ENCODE results near the gene TPX2. TPM values are rescaled to one million over a fixed set of nuclear protein-coding genes. Genes with fewer than 3 reads are reported as not detected.

Gene TPX2
- total and polyA plus RNA-seq, 7 experiments from 2014 or later: 0.09 to 84.3 (median 0.30) TPM; not detected in 1

- Histone ChIP-seq H3K27ac (ENCODE audit: low read depth, low read length) (peak overlapping the region; percentile 27), H3K9me3 (ENCODE audit: control insufficient read depth in 2 of 3, low read length in 3 of 3) (no peaks in the 10 kb centered on the region), H3K4me3 (ENCODE audit: low read length) (no peak overlapping the region), H3K36me3 (ENCODE audit: control insufficient read depth in 2 of 3, insufficient read depth in 3 of 3, low read length in 3 of 3) (peaks cover 0 to 33% (median 0%) of the 10 kb centered on the region in 3 experiments), H3K4me1 (ENCODE audit: control insufficient read depth in 2 of 2, insufficient read depth in 2 of 2, low read length in 2 of 2) (peaks cover 20 to 59% of the 10 kb centered on the region in 2 donors), H3K27me3 (ENCODE audit: control insufficient read depth in 2 of 2, insufficient read depth in 2 of 2, low read length in 2 of 2) (no peaks in the 10 kb centered on the region)
- Mint-ChIP-seq H3K9me3 (no peaks in the 10 kb centered on the region), H3K27ac (peak overlapping the region; percentile 2 to 65 (median 41)), H3K4me1 (peaks cover 54 to 92% (median 86%) of the 10 kb centered on the region in 7 donors), H3K4me3 (peak overlapping the region in 1 of 10 donors; percentile 50), H3K27me3 (no peaks in the 10 kb centered on the region), H3K36me3 (peaks cover 12 to 57% (median 27%) of the 10 kb centered on the region in 5 donors)
- DNase-seq: no peak
- POLR2A ChIA-PET: interaction anchor here (1.1 to 1.3 kb wide), 2 partner anchors 9 to 37 kb away, joined by 4 to 5 read pairs; partner anchors contain the start of gene BCL2L1
- CTCF ChIA-PET: interaction anchor here (0.6 kb wide), 1 partner anchor 14 kb away, joined by 3 read pairs; no protein-coding TSS in a partner anchor
- intact Hi-C loops (cut with micrococcal nuclease): loop anchor here in 1 of 2 donors (1.0 kb wide), 1 partner anchor 8 kb away; no protein-coding TSS in a partner anchor
- no peak for ATAC-seq
Observed at GRCh38 chr20:31713312-31714273, 25.5 kb upstream of the TPX2 start.

DNA sequence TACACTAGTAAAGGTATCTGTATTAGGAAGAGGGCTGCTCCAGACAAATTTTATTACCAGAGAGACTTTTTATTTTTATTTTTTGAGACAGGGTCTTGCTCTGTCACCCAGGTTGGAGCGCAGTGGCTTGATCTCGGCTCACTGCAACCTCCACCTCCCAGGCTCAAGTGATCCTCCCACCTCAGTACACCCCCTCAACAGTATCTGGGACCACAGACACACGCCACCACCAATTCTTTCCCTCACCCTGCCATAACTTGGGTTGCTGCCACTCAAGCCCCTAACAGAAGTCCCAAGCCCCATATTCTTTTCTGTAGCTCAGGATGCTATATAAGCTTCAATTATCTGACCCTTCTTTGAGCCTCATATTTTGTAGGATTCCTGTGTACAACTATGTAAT, 23.3 kb upstream of the TPX2 start:
- Mint-ChIP-seq H3K4me1 (peaks cover 67 to 97% (median 94%) of the 10 kb centered on the region in 7 donors), H3K27me3 (no peaks in the 10 kb centered on the region), H3K9me3 (no peaks in the 10 kb centered on the region), H3K36me3 (peaks cover 9 to 71% (median 18%) of the 10 kb centered on the region in 5 donors), H3K4me3 (peak overlapping the region in 4 of 10 donors; percentile 1 to 66 (median 14)), H3K27ac (peak overlapping the region; percentile 41 to 88 (median 80))
- Histone ChIP-seq H3K27ac (ENCODE audit: low read depth, low read length) (peak overlapping the region; percentile 24), H3K27me3 (ENCODE audit: control insufficient read depth in 2 of 2, insufficient read depth in 2 of 2, low read length in 2 of 2) (no peaks in the 10 kb centered on the region), H3K4me3 (ENCODE audit: low read length) (no peak overlapping the region), H3K36me3 (ENCODE audit: control insufficient read depth in 2 of 3, insufficient read depth in 3 of 3, low read length in 3 of 3) (peaks cover 0 to 24% (median 0%) of the 10 kb centered on the region in 3 experiments), H3K9me3 (ENCODE audit: control insufficient read depth in 2 of 3, low read length in 3 of 3) (no peaks in the 10 kb centered on the region), H3K4me1 (ENCODE audit: control insufficient read depth in 2 of 2, insufficient read depth in 2 of 2, low read length in 2 of 2) (peaks cover 42 to 58% of the 10 kb centered on the region in 2 donors)
- DNase-seq (no peak), ATAC-seq (no peak)
- POLR2A ChIA-PET: interaction anchor here (1.0 kb wide), 1 partner anchor 40 kb away, joined by 3 read pairs; no protein-coding TSS in a partner anchor
- intact Hi-C loops (cut with micrococcal nuclease): no loop called here
- CTCF ChIA-PET: interaction anchor here (3.0 kb wide), 1 partner anchor 54 kb away, joined by 23 read pairs; no protein-coding TSS in a partner anchor

DNA sequence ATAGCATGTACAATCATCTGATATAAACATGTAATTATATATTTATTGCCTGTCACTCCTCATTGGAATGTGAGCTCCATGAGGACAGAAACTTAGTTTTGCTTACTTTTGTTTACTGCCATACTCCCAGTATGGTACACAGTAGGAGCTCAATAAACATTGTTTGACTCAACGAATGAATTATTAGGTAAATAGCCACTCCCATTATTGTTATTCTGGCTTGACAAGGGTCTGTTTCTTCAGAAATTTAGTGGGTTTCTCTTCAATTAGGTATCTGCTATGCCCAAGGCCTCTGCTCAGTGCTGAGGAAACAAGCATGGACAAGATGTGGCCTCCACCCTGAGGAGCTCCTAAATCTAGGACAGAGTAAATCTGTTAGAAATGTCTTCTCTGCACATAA, 22.7 kb upstream of the TPX2 start:
- DNase-seq (no peak), ATAC-seq (no peak)
- H3K36me3 ChIP-seq (ENCODE audit: control insufficient read depth in 2 of 3, insufficient read depth in 3 of 3, low read length in 3 of 3): peaks cover 0 to 24% (median 0%) of the 10 kb centered on the region in 3 experiments
- no peaks in the 10 kb centered on the region for H3K27me3 ChIP-seq (ENCODE audit: control insufficient read depth in 2 of 2, insufficient read depth in 2 of 2, low read length in 2 of 2)
- peaks cover 67 to 97% (median 91%) of the 10 kb centered on the region in 7 donors for H3K4me1 Mint-ChIP-seq
- intact Hi-C loops (cut with micrococcal nuclease): no loop called here
- CTCF ChIA-PET: interaction anchor here (3.0 kb wide), 1 partner anchor 55 kb away, joined by 23 read pairs; no protein-coding TSS in a partner anchor
- H3K27ac Mint-ChIP-seq: peak overlapping the region in 7 of 9 donors; percentile 56 to 88 (median 80)
- H3K27me3 Mint-ChIP-seq: no peaks in the 10 kb centered on the region
- H3K9me3 ChIP-seq (ENCODE audit: control insufficient read depth in 2 of 3, low read length in 3 of 3): no peaks in the 10 kb centered on the region
- H3K9me3 Mint-ChIP-seq: no peaks in the 10 kb centered on the region
- H3K4me3 Mint-ChIP-seq: peak overlapping the region in 7 of 10 donors; percentile 10 to 93 (median 48)
- H3K4me3 ChIP-seq (ENCODE audit: low read length): no peak overlapping the region
- POLR2A ChIA-PET: interaction anchor here (1.0 kb wide), 1 partner anchor 41 kb away, joined by 3 read pairs; no protein-coding TSS in a partner anchor
- peaks cover 44 to 52% of the 10 kb centered on the region in 2 donors for H3K4me1 ChIP-seq (ENCODE audit: control insufficient read depth in 2 of 2, insufficient read depth in 2 of 2, low read length in 2 of 2)
- peak overlapping the region; percentile 57 for H3K27ac ChIP-seq (ENCODE audit: low read depth, low read length)
- H3K36me3 Mint-ChIP-seq: peaks cover 9 to 75% (median 14%) of the 10 kb centered on the region in 5 donors

DNA sequence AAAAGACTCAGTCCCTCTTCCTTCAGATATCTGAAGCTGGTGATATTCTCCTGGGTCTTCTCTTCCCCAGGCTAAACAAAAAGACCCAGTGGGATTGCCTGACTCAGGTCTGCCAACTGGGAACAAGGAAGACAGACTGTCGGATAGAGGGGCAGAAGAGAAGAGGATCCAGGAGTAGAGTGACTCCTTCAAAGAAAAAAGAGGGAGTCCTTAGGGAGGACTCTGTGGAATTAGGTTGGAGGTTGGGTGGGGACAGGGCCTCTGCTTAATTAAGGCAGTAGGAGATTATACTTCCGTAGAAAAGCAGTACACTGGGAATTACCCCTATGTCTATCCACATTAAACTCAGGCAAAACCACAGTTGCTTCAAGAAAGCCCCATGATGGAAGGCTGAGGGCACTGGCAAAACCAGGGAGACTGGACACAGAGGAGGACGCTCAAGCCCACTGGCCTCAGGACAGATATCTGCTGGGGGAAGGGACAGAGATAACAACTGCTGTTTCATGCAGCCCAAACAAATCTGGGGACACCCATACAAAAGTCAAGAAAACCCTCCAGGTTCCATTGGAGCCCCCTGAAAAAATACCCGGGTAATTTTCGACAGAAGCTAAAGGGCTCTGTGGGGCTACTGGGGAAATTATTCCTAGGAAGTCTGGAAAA, 22.1 kb upstream of the TPX2 start:
- peak overlapping the region; percentile 57 for H3K27ac ChIP-seq (ENCODE audit: low read depth, low read length)
- ChIA-PET CTCF (interaction anchor here (1.1 to 3.0 kb wide), 2 partner anchors 41 to 55 kb away, joined by 3 to 23 read pairs; no protein-coding TSS in a partner anchor), POLR2A (interaction anchor here (1.0 kb wide), 1 partner anchor 41 kb away, joined by 3 read pairs; no protein-coding TSS in a partner anchor)
- H3K4me3 ChIP-seq (ENCODE audit: low read length): peak overlapping the region; percentile 36
- Mint-ChIP-seq H3K4me3 (peak overlapping the region in 8 of 10 donors; percentile 7 to 93 (median 52)), H3K4me1 (peaks cover 70 to 97% (median 91%) of the 10 kb centered on the region in 7 donors), H3K27ac (peak overlapping the region; percentile 11 to 82 (median 75)), H3K9me3 (no peaks in the 10 kb centered on the region), H3K36me3 (peaks cover 9 to 79% (median 14%) of the 10 kb centered on the region in 5 donors), H3K27me3 (no peaks in the 10 kb centered on the region)
- H3K27me3 ChIP-seq (ENCODE audit: control insufficient read depth in 2 of 2, insufficient read depth in 2 of 2, low read length in 2 of 2): no peaks in the 10 kb centered on the region
- H3K36me3 ChIP-seq (ENCODE audit: control insufficient read depth in 2 of 3, insufficient read depth in 3 of 3, low read length in 3 of 3): peaks cover 0 to 24% (median 0%) of the 10 kb centered on the region in 3 experiments
- DNase-seq: no peak
- H3K4me1 ChIP-seq (ENCODE audit: control insufficient read depth in 2 of 2, insufficient read depth in 2 of 2, low read length in 2 of 2): peaks cover 48 to 50% of the 10 kb centered on the region in 2 donors
- H3K9me3 ChIP-seq (ENCODE audit: control insufficient read depth in 2 of 3, low read length in 3 of 3): no peaks in the 10 kb centered on the region
- intact Hi-C loops (cut with micrococcal nuclease): no loop called here
- ATAC-seq: no peak

GRCh38 chr20:31717478-31718201, 21.4 kb upstream of the TPX2 start:
- peaks cover 9 to 83% (median 14%) of the 10 kb centered on the region in 5 donors for H3K36me3 Mint-ChIP-seq

More at GRCh38 chr20:31717478-31718201, 21.4 kb upstream of the TPX2 start:
- H3K4me3 ChIP-seq (ENCODE audit: low read length): peak overlapping the region; percentile 36
- H3K4me1 ChIP-seq (ENCODE audit: control insufficient read depth in 2 of 2, insufficient read depth in 2 of 2, low read length in 2 of 2): peaks cover 48 to 52% of the 10 kb centered on the region in 2 donors
- H3K27me3 ChIP-seq (ENCODE audit: control insufficient read depth in 2 of 2, insufficient read depth in 2 of 2, low read length in 2 of 2): no peaks in the 10 kb centered on the region
- Mint-ChIP-seq H3K4me3 (peak overlapping the region; percentile 27 to 93 (median 57)), H3K27ac (peak overlapping the region; percentile 56 to 82 (median 75)), H3K9me3 (no peaks in the 10 kb centered on the region), H3K27me3 (no peaks in the 10 kb centered on the region), H3K4me1 (peaks cover 69 to 93% (median 88%) of the 10 kb centered on the region in 7 donors)
- DNase-seq (peak in 3 of 9 donors; percentile 19 to 43 (median 43)), ATAC-seq (peak; percentile 58)
- POLR2A ChIA-PET: interaction anchor here (0.6 to 0.7 kb wide), 2 partner anchors 43 to 54 kb away, joined by 3 to 4 read pairs; no protein-coding TSS in a partner anchor
- no peaks in the 10 kb centered on the region for H3K9me3 ChIP-seq (ENCODE audit: control insufficient read depth in 2 of 3, low read length in 3 of 3)
- H3K27ac ChIP-seq (ENCODE audit: low read depth, low read length): peak overlapping the region; percentile 57
- CTCF ChIA-PET: interaction anchor here (1.1 to 3.0 kb wide), 2 partner anchors 42 to 56 kb away, joined by 3 to 23 read pairs; no protein-coding TSS in a partner anchor
- intact Hi-C loops (cut with micrococcal nuclease): no loop called here
- H3K36me3 ChIP-seq (ENCODE audit: control insufficient read depth in 2 of 3, insufficient read depth in 3 of 3, low read length in 3 of 3): peaks cover 0 to 24% (median 0%) of the 10 kb centered on the region in 3 experiments
